ENCODE measurements around the gene BMERB1.
A peak's percentile ranks its signal among the peaks of the same experiment; 100 is the strongest.

The BMERB1 gene

DNA sequence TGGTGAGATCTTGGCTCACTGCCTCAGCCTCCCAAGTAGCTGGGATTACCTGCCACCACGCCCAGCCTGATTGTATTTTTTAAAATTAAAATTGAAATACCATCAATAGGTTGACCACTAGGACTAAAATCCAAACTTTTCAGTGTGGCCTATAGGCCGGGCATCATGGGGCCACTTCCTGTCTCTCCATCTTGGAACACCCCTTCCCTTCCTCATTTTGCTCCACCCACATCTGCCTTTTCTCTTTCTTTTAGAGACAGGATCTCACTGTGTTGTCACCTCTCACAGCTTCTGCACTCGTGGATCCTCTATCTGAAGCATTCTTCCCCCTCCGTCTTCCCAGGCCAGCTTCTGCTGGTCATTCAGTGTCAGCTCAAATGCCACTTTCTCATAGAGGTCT is 57.0 kb downstream of the BMERB1 start:
- DNase-seq: no peak
- Histone ChIP-seq H3K4me3 (no peak overlapping the region), H3K27me3 (no peaks in the 10 kb centered on the region), H3K27ac (peak overlapping the region in 1 of 2 donors; percentile 86), H3K4me1 (peaks cover 0 to 32% (median 21%) of the 10 kb centered on the region in 4 donors), H3K9me3 (no peaks in the 10 kb centered on the region), H3K36me3 (no peaks in the 10 kb centered on the region)
- intact Hi-C loops (cut with DNase I; ENCODE audit: low total_unique reads): no loop called here
- TF ChIP-seq, protein P1, sequence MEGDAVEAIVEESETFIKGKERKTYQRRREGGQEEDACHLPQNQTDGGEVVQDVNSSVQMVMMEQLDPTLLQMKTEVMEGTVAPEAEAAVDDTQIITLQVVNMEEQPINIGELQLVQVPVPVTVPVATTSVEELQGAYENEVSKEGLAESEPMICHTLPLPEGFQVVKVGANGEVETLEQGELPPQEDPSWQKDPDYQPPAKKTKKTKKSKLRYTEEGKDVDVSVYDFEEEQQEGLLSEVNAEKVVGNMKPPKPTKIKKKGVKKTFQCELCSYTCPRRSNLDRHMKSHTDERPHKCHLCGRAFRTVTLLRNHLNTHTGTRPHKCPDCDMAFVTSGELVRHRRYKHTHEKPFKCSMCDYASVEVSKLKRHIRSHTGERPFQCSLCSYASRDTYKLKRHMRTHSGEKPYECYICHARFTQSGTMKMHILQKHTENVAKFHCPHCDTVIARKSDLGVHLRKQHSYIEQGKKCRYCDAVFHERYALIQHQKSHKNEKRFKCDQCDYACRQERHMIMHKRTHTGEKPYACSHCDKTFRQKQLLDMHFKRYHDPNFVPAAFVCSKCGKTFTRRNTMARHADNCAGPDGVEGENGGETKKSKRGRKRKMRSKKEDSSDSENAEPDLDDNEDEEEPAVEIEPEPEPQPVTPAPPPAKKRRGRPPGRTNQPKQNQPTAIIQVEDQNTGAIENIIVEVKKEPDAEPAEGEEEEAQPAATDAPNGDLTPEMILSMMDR (IDR thresholded peaks at IDR 0.05): no peak

- no peaks in the 10 kb centered on the region for H3K9me3 ChIP-seq
- no peaks in the 10 kb centered on the region for H3K36me3 ChIP-seq
- peaks cover 0 to 32% (median 21%) of the 10 kb centered on the region in 4 donors for H3K4me1 ChIP-seq
- no peak overlapping the region for H3K4me3 ChIP-seq
- intact Hi-C loops (cut with DNase I; ENCODE audit: low total_unique reads): no loop called here
- no peak for DNase-seq
- TF ChIP-seq, protein P1 (IDR thresholded peaks at IDR 0.05): no peak
- no peaks in the 10 kb centered on the region for H3K27me3 ChIP-seq
- no peak overlapping the region for H3K27ac ChIP-seq
These were observed 57.8 kb downstream of the BMERB1 start for GRCh38 chr16:15492091-15492740.

DNA sequence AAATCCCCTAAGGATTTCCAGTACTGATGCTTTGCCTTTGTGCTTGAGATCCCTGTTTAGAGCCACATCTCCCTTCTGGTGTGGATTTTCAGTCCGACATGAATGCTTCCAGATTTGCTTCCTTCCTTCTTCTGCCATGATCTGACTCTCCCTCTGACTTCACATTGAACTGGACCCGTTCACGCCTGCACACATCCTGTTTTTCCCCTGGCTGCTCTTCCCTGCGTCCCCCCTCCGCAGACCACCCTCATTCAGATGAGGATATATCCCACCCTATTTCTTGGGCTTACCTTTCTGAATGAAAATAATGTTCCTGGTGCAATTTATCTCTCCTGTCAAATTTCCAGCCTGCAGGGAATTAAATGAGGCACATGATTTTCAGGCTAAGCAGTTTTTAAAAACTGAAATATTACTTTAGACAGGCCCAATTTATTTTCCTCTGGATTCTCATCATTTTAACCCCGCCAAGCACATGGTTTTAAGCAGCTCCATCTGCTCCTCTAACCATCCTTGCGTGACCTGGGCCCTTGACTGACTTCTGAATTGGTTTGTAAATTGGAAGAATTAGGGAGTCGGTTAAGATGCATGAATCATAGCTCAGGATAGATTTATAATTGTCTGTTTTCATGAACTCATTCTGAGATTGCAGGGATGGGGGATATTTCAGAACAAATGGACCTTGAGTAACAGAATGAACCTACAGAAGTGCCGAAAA is 59.2 kb downstream of the BMERB1 start:
- Histone ChIP-seq H3K4me1 (peaks cover 0 to 25% (median 19%) of the 10 kb centered on the region in 4 donors), H3K4me3 (no peak overlapping the region), H3K27ac (no peak overlapping the region), H3K27me3 (no peaks in the 10 kb centered on the region), H3K36me3 (no peaks in the 10 kb centered on the region), H3K9me3 (no peaks in the 10 kb centered on the region)
- no peak for DNase-seq
- intact Hi-C loops (cut with DNase I; ENCODE audit: low total_unique reads): no loop called here
- TF ChIP-seq, protein P1 (IDR thresholded peaks at IDR 0.05): no peak

- no peaks in the 10 kb centered on the region for H3K9me3 ChIP-seq
- intact Hi-C loops (cut with DNase I; ENCODE audit: low total_unique reads): no loop called here
- H3K4me1 ChIP-seq: peaks cover 0 to 19% (median 13%) of the 10 kb centered on the region in 4 donors
- TF ChIP-seq, protein P1 (IDR thresholded peaks at IDR 0.05): no peak
- H3K4me3 ChIP-seq: no peak overlapping the region
- no peaks in the 10 kb centered on the region for H3K27me3 ChIP-seq
- no peak for DNase-seq
- H3K27ac ChIP-seq: no peak overlapping the region
- H3K36me3 ChIP-seq: no peaks in the 10 kb centered on the region
These were observed 59.8 kb downstream of the BMERB1 start for GRCh38 chr16:15494236-15494635.

GRCh38 chr16:15495898-15496297 is 61.5 kb downstream of the BMERB1 start:
- Histone ChIP-seq H3K27me3 (no peaks in the 10 kb centered on the region), H3K36me3 (no peaks in the 10 kb centered on the region)
- DNase-seq: no peak

More at GRCh38 chr16:15495898-15496297, 61.5 kb downstream of the BMERB1 start:
- intact Hi-C loops (cut with DNase I; ENCODE audit: low total_unique reads): no loop called here
- Histone ChIP-seq H3K4me1 (peaks cover 0 to 5% (median 2%) of the 10 kb centered on the region in 4 donors), H3K4me3 (no peak overlapping the region), H3K9me3 (no peaks in the 10 kb centered on the region), H3K27ac (no peak overlapping the region)
- TF ChIP-seq, protein P1 (IDR thresholded peaks at IDR 0.05): no peak
